DMS153 treated with DMSO at 0.1 percent for 48 hours (cell line): Measurements from ENCODE around the gene FLII.

ENCODE experiments used
- DNase-seq: peaks from one replicate; lab custom pipeline; 2025; ENCODE audit not compliant: unreplicated experiment; lab: John Stamatoyannopoulos, UW

The FLII gene

GRCh38 chr17:18260332-18261145, 2.0 kb upstream of the FLII start, which contains the start of gene MIEF2:
MIEF2 (plus strand) TSS chr17:18260662; CDS start chr17:18262721, 2,059 bp downstream.
- peak; percentile 41 for DNase-seq

- DNase-seq = no peak
Observed at GRCh38 chr17:18259621-18260331, 1.2 kb upstream of the FLII start.

GRCh38 chr17:18257982-18258355, 569 bp downstream of the FLII start:
- no peak for DNase-seq

GRCh38 chr17:18257268-18257981, 1.1 kb downstream of the FLII start:
- no peak for DNase-seq

- DNase-seq = no peak
Observed at GRCh38 chr17:18256776-18257175, 1.8 kb downstream of the FLII start.

GRCh38 chr17:18256351-18256750, 2.2 kb downstream of the FLII start:
- no peak for DNase-seq

GRCh38 chr17:18254888-18255649, 3.5 kb downstream of the FLII start:
- DNase-seq = no peak

- DNase-seq = no peak
Observed at GRCh38 chr17:18253947-18254821, 4.4 kb downstream of the FLII start.

- no peak for DNase-seq
Observed at GRCh38 chr17:18253187-18253884, 5.2 kb downstream of the FLII start.

GRCh38 chr17:18252160-18252559, 6.4 kb downstream of the FLII start:
- DNase-seq = no peak

GRCh38 chr17:18251204-18251603, 7.3 kb downstream of the FLII start:
- DNase-seq = no peak

- DNase-seq = no peak
Observed at GRCh38 chr17:18250708-18251107, 7.8 kb downstream of the FLII start.

GRCh38 chr17:18250259-18250658, 8.3 kb downstream of the FLII start:
- no peak for DNase-seq

GRCh38 chr17:18248811-18249210, 9.7 kb downstream of the FLII start:
- no peak for DNase-seq

GRCh38 chr17:18248300-18248731, 10.2 kb downstream of the FLII start:
- peak; percentile 11 for DNase-seq

- no peak for DNase-seq
Observed at GRCh38 chr17:18247613-18248001, 10.9 kb downstream of the FLII start.

- peak; percentile 58 for DNase-seq
Observed at GRCh38 chr17:18246880-18247612, 11.5 kb downstream of the FLII start.

- no peak for DNase-seq
Observed at GRCh38 chr17:18246109-18246725, 12.3 kb downstream of the FLII start.
